Measurements from ENCODE around the gene KRT17. TPM values are rescaled to one million over a fixed set of nuclear protein-coding genes. Genes with fewer than 3 reads are reported as not detected.
"Not testable (repeated sequence)": the region's sequence is repeated elsewhere in the genome, so short reads cannot be mapped to it uniquely, and the experiment has no call there.

The KRT17 gene
- total RNA-seq, 1 donor, result 14.7 TPM

DNA sequence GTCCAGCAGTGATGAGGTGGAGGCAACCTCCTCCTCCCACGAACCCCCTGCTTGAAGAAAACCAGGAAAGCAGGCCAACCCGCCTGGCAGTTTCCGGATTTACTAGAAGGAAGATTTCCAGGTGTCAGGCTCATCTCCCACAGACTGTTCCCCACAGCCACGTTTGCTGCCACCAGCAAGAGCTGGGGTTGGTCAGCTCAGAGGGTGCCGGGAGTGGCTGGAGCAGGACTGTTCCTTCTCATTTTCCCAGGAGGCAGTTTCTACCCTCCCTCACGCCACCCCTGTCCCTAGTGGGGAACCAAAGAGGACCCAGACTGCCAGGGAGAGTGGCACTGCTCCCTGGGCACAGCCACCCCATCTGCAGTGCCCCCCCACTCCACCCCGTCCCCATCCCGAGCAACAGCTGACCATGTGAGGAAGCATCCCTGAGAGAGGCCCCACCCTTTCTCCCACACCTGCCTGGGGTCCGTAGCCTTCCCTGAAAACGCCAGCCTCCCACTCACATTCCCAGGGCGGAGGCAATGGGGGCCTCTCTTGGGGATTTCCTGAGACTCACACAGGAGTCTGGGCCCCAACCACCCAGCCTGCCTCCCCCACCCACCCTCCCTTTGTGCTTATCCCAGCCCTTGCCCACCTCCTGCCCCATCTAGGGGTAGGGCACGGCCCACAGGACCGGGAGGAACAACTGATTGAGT lies 5.9 kb downstream of the KRT17 start:
- TF ChIP-seq, protein P1, sequence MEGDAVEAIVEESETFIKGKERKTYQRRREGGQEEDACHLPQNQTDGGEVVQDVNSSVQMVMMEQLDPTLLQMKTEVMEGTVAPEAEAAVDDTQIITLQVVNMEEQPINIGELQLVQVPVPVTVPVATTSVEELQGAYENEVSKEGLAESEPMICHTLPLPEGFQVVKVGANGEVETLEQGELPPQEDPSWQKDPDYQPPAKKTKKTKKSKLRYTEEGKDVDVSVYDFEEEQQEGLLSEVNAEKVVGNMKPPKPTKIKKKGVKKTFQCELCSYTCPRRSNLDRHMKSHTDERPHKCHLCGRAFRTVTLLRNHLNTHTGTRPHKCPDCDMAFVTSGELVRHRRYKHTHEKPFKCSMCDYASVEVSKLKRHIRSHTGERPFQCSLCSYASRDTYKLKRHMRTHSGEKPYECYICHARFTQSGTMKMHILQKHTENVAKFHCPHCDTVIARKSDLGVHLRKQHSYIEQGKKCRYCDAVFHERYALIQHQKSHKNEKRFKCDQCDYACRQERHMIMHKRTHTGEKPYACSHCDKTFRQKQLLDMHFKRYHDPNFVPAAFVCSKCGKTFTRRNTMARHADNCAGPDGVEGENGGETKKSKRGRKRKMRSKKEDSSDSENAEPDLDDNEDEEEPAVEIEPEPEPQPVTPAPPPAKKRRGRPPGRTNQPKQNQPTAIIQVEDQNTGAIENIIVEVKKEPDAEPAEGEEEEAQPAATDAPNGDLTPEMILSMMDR (IDR thresholded peaks at IDR 0.05; ENCODE audit: insufficient read depth, low read depth, low read length), result no peak

DNA sequence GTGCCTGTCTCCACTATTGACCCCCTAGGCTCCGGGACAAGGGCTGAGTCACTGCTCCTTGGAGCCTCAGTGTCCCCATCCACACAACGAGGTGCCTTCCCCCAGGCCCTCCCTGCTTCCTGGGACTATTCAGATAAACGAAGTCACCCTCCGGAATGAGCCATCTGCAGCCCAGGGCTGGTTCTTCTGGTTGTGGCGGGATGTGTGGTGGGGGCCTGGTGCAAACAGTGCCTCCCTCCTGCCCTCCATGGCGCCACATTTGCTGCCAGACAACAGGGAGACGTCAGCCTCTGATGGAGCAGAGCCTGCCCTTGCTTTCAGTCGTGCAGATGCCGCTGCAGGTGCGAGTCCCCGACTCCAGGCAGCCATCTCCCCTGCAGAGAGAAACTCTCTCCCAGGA lies 6.7 kb downstream of the KRT17 start:
- TF ChIP-seq, protein P1 (IDR thresholded peaks at IDR 0.05; ENCODE audit: insufficient read depth, low read depth, low read length), result no peak
- no peak for DNase-seq (ENCODE audit: low read depth)

More for the DNA sequence above, 5.9 kb downstream of the KRT17 start:
- DNase-seq (ENCODE audit: low read depth), result no peak
- H3K4me3 ChIP-seq (ENCODE audit: low read depth, low read length), result no peak overlapping the region

DNA sequence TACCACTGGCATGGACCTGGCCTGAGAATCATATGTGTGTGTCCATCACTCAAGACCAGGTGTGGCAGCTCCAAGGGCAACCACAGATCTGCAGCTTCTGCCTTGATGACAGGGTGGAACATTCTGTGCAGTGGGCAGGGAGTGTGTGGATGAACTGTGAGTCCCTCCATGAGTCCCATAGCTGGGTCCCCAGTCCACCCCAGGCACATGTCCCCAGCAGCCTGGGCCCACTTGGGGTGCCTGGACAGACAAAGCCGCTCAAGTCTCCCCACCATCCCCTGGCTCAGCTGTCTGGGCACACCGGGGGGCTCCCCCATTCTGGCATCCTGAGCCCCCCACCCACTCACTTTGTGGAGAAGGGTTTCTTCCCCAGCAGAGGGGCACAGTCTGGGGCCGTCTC lies 7.2 kb downstream of the KRT17 start:
- no peak overlapping the region for H3K4me3 ChIP-seq (ENCODE audit: low read depth, low read length)
- no peak for DNase-seq (ENCODE audit: low read depth)
- TF ChIP-seq, protein P1 (IDR thresholded peaks at IDR 0.05; ENCODE audit: insufficient read depth, low read depth, low read length), result no peak

More for the DNA sequence above, 6.7 kb downstream of the KRT17 start:
- no peak overlapping the region for H3K4me3 ChIP-seq (ENCODE audit: low read depth, low read length)

DNA sequence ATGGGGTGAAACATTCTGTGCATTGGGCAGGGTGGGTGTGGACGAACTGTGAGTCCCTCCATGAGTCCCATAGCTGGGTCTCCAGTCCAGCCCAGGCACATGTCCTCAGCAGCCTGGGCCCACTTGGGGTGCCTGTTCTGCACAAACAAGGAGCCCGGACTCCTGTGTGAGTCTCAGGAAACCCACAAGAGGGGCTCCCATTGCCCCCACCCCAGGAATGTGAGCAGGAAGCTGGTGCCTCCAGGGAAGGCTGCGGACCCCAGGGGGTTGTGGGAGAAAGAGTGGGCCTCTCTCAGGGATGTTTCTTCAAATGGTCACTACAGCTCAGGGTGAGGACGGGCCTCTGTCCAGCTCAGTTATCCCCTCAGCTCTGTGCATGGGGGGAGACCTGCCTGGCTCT lies 7.9 kb downstream of the KRT17 start:
- not testable (repeated sequence) for DNase-seq (ENCODE audit: low read depth); H3K4me3 ChIP-seq (ENCODE audit: low read depth, low read length)

DNA sequence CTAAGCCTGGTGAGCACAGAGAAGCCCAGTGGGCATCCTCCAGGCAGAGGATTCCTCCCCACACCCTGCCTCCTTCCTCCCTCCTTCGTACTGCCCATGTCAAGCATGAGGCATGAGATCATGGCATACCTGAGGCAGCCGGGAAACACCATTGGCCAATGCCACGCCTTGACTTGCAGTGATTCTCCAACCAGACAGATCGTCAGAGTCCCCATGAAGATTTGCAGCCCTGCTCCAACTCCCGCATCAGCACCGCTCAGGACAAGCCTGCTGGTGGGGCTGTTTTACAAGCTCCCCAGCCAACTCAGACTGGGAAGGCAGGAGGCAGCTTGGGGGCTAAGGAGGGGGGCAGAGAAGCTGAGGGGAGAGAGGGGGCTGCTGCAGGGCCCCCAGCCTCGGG lies 8.9 kb downstream of the KRT17 start:
- DNase-seq (ENCODE audit: low read depth), result no peak
- TF ChIP-seq, protein P1 (IDR thresholded peaks at IDR 0.05; ENCODE audit: insufficient read depth, low read depth, low read length), result no peak
- H3K4me3 ChIP-seq (ENCODE audit: low read depth, low read length), result no peak overlapping the region

DNA sequence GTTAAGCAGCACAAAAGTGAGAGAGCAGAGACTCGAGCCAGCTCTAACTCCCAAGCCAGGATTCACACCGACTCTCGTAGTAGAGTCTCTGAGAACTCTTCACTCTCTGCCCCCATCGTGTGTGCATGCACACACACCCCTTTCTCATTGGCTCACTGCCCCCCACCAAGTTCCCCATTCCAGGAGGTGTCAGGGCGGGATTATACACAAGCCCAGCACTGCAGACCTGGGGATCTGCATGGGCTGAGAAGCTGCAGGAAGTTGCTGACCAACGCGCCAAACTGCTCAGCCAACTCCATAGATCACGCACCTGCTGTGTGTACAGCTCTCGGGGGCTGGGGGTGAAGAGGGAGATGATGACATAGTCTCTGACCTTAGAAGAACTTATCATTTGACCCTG lies 9.6 kb downstream of the KRT17 start:
- H3K4me3 ChIP-seq (ENCODE audit: low read depth, low read length); DNase-seq (ENCODE audit: low read depth): not testable (repeated sequence)

DNA sequence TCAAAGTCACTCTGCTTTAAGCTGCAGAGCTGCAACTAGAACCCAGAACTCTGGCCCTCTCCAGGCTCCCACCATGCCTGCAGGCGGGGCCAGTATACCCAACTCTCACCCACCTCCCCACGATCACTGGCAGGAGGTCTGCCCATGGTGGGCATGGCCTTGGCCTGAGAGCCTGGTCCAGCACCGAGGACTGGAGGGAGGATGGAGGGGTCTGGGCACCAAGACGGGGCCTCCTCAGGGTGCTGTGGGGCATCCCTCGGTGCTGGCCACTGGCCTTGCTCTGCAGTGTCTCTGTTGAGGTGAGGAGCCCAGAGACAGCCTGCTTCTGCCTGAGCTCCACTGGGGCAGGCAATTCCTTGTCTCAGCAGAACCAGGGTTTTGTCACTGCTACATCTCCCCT lies 10.3 kb downstream of the KRT17 start:
- DNase-seq (ENCODE audit: low read depth), result no peak
- no peak overlapping the region for H3K4me3 ChIP-seq (ENCODE audit: low read depth, low read length)
- TF ChIP-seq, protein P1 (IDR thresholded peaks at IDR 0.05; ENCODE audit: insufficient read depth, low read depth, low read length), result no peak

Data from fibroblast of villous mesenchyme (primary cell).